BE2C (cell line): ENCODE measurements around the gene RAPGEF1.
"Not testable (repeated sequence)": the region's sequence is repeated elsewhere in the genome, so short reads cannot be mapped to it uniquely, and the experiment has no call there.

Experiments
- DNase-seq: peaks from one replicate; pipeline ENCODE4 v3.0.0-alpha.2; 2020
- H3K27me3 ChIP-seq: fragments of 250-450 bp; sonication (Bioruptor Pico); 2 replicates; pipeline ENCODE4 v1.5.1; 2020; ENCODE audit warnings: mild to moderate bottlenecking
- H3K36me3 ChIP-seq: fragments of 250-450 bp; sonication (Bioruptor Pico); 2 replicates; pipeline ENCODE4 v1.5.1; 2020; ENCODE audit warnings: mild to moderate bottlenecking
- H3K4me1 ChIP-seq: fragments of 250-450 bp; sonication (Bioruptor Pico); 2 replicates; pipeline ENCODE4 v1.5.1; 2020
- H3K4me3 ChIP-seq: 2 replicates; pipeline ENCODE4 v1.5.1; 2011; ENCODE audit warnings: low read depth, low read length
- H3K9me3 ChIP-seq: fragments of 250-450 bp; sonication (Bioruptor Pico); 2 replicates; pipeline ENCODE4 v1.5.1; 2020
- CTCF ChIP-seq: IDR thresholded peaks from 2 replicates; pipeline ENCODE4 v1.5.1; 2012; ENCODE audit warnings: mild to moderate bottlenecking, low read depth, low read length

Gene RAPGEF1

GRCh38 chr9:131666774-131667173, 73.1 kb downstream of the RAPGEF1 start:
- TF ChIP-seq CTCF, result no peak
- no peak for DNase-seq
- no peaks in the 10 kb centered on the region for H3K9me3 ChIP-seq
- peaks cover 12% of the 10 kb centered on the region for H3K4me1 ChIP-seq
- H3K27me3 ChIP-seq, result no peaks in the 10 kb centered on the region
- no peaks in the 10 kb centered on the region for H3K36me3 ChIP-seq
- no peak overlapping the region for H3K4me3 ChIP-seq

- no peak for DNase-seq
- H3K9me3 ChIP-seq, result no peaks in the 10 kb centered on the region
- TF ChIP-seq CTCF, result no peak
- no peaks in the 10 kb centered on the region for H3K27me3 ChIP-seq
- no peaks in the 10 kb centered on the region for H3K36me3 ChIP-seq
- no peak overlapping the region for H3K4me3 ChIP-seq
- peaks cover 12% of the 10 kb centered on the region for H3K4me1 ChIP-seq
Observed at GRCh38 chr9:131666029-131666428, 73.8 kb downstream of the RAPGEF1 start.

GRCh38 chr9:131663288-131663687, 76.6 kb downstream of the RAPGEF1 start:
- Histone ChIP-seq H3K4me1 (peaks cover 5% of the 10 kb centered on the region), H3K9me3 (no peaks in the 10 kb centered on the region), H3K4me3 (no peak overlapping the region), H3K27me3 (no peaks in the 10 kb centered on the region), H3K36me3 (no peaks in the 10 kb centered on the region)
- no peak for TF ChIP-seq CTCF
- DNase-seq, result peak; percentile 62

- not testable (repeated sequence) for DNase-seq, H3K4me1 ChIP-seq, H3K36me3 ChIP-seq, H3K27me3 ChIP-seq, H3K9me3 ChIP-seq, H3K4me3 ChIP-seq
Observed at GRCh38 chr9:131662289-131662621, 77.6 kb downstream of the RAPGEF1 start.

- TF ChIP-seq CTCF, result no peak
- no peaks in the 10 kb centered on the region for H3K36me3 ChIP-seq
- H3K4me1 ChIP-seq, result peaks cover 5% of the 10 kb centered on the region
- no peak overlapping the region for H3K4me3 ChIP-seq
- no peak for DNase-seq
- H3K27me3 ChIP-seq, result no peaks in the 10 kb centered on the region
- no peaks in the 10 kb centered on the region for H3K9me3 ChIP-seq
Observed at GRCh38 chr9:131661568-131662288, 78.1 kb downstream of the RAPGEF1 start.

- DNase-seq, result no peak
- H3K4me3 ChIP-seq, result no peak overlapping the region
Observed at GRCh38 chr9:131660466-131661405, 79.1 kb downstream of the RAPGEF1 start.

More at GRCh38 chr9:131660466-131661405, 79.1 kb downstream of the RAPGEF1 start:
- Histone ChIP-seq H3K9me3 (no peaks in the 10 kb centered on the region), H3K36me3 (no peaks in the 10 kb centered on the region), H3K27me3 (no peaks in the 10 kb centered on the region), H3K4me1 (peaks cover 5% of the 10 kb centered on the region)
- TF ChIP-seq CTCF, result no peak
